ENCODE results near the gene TAB2. TPM values are rescaled to one million over a fixed set of nuclear protein-coding genes. Genes with fewer than 3 reads are reported as not detected.

Gene TAB2
- total RNA-seq, 1 donor from 2014 or later = 60.9 TPM

- no peaks in the 10 kb centered on the region for H3K36me3 ChIP-seq
- intact Hi-C loops (cut with DNase I) = no loop called here
- no peak for DNase-seq
- ATAC-seq = no peak
- no peaks in the 10 kb centered on the region for H3K9me3 ChIP-seq
- no peak for TF ChIP-seq CTCF (IDR thresholded peaks at IDR 0.05)
- no peak overlapping the region for H3K27ac ChIP-seq
- H3K4me3 ChIP-seq = no peak overlapping the region
- H3K4me1 ChIP-seq = peaks cover 6% of the 10 kb centered on the region
- no peaks in the 10 kb centered on the region for H3K27me3 ChIP-seq (ENCODE audit: low read depth)
Observed at GRCh38 chr6:149313861-149314260, 3.7 kb upstream of the TAB2 start.

DNA sequence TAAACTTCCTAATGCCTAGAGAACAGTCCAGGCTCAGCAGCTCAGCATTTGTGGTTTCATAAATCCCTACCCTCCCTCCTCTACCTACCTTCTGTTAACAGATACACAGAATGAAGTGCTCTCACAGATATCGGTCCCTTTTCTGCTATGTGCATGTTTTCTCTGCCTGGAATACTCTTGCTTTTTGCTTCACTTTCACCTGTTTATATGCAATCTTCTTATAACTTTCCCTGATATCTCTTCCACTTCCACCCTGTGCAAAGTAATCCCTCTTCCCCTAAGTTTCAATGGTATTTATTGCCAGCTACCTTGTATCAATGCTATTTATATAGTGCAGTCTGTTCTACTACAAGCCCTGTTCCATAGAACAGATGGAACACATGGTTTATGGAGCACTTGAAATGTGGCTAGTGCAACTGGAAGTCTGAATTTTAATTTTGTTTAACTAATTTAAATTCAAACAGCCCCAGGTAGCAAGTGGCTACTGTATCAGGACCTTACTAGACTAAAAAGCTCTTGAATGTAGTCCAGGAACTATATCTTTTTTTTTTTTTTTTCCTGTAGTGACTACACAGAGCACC, 3.1 kb upstream of the TAB2 start:
- Histone ChIP-seq H3K36me3 (no peaks in the 10 kb centered on the region), H3K27me3 (ENCODE audit: low read depth) (no peaks in the 10 kb centered on the region), H3K4me1 (peaks cover 8% of the 10 kb centered on the region), H3K27ac (no peak overlapping the region), H3K4me3 (no peak overlapping the region), H3K9me3 (no peaks in the 10 kb centered on the region)
- DNase-seq (no peak), ATAC-seq (no peak)
- intact Hi-C loops (cut with DNase I) = no loop called here
- TF ChIP-seq CTCF (IDR thresholded peaks at IDR 0.05) = no peak

GRCh38 chr6:149316108-149316727, 1.3 kb upstream of the TAB2 start:
- Histone ChIP-seq H3K4me3 (peak overlapping the region; percentile 85), H3K9me3 (no peaks in the 10 kb centered on the region), H3K36me3 (no peaks in the 10 kb centered on the region), H3K27ac (peak overlapping the region; percentile 98), H3K4me1 (peaks cover 24% of the 10 kb centered on the region), H3K27me3 (ENCODE audit: low read depth) (no peaks in the 10 kb centered on the region)
- TF ChIP-seq CTCF (IDR thresholded peaks at IDR 0.05) = no peak
- intact Hi-C loops (cut with DNase I) = no loop called here
- DNase-seq = no peak
- no peak for ATAC-seq

- peak; percentile 97 for ATAC-seq
- H3K9me3 ChIP-seq = no peaks in the 10 kb centered on the region
- DNase-seq = peak; percentile 93
- no peaks in the 10 kb centered on the region for H3K36me3 ChIP-seq
- peaks cover 32% of the 10 kb centered on the region for H3K4me1 ChIP-seq
- H3K4me3 ChIP-seq = peak overlapping the region; percentile 85
- intact Hi-C loops (cut with DNase I) = no loop called here
- peak overlapping the region; percentile 98 for H3K27ac ChIP-seq
- no peak for TF ChIP-seq CTCF (IDR thresholded peaks at IDR 0.05)
- no peaks in the 10 kb centered on the region for H3K27me3 ChIP-seq (ENCODE audit: low read depth)
Observed at GRCh38 chr6:149316740-149317643, 520 bp upstream of the TAB2 start.

- H3K4me1 ChIP-seq = peaks cover 49% of the 10 kb centered on the region
- intact Hi-C loops (cut with DNase I) = no loop called here
- no peaks in the 10 kb centered on the region for H3K9me3 ChIP-seq
- H3K27me3 ChIP-seq (ENCODE audit: low read depth) = no peaks in the 10 kb centered on the region
- no peaks in the 10 kb centered on the region for H3K36me3 ChIP-seq
- H3K27ac ChIP-seq = peak overlapping the region; percentile 98
- TF ChIP-seq CTCF (IDR thresholded peaks at IDR 0.05) = no peak
- no peak for DNase-seq
- no peak for ATAC-seq
- H3K4me3 ChIP-seq = peak overlapping the region; percentile 85
Observed at GRCh38 chr6:149318581-149319286, 1.2 kb downstream of the TAB2 start.
